RWPE2 (cell line): ENCODE results near the gene KRTAP10-1.
A peak's percentile ranks its signal among the peaks of the same experiment; 100 is the strongest.

ENCODE experiments used
- ATAC-seq: fragments of 200-7000 bp; cut with Tn5 transposase; 3 replicates; pipeline ENCODE4 v1.9.1; 2021; ENCODE audit warnings: low read depth
- DNase-seq: peaks from one replicate; pipeline ENCODE4 v3.0.0-alpha.2; 2020; ENCODE audit warnings: low spot score
- H3K27ac ChIP-seq: fragments of 450-650 bp; 2 replicates; pipeline ENCODE4 v1.5.1; 2017; ENCODE audit warnings: mild to moderate bottlenecking; ENCODE audit not compliant: poor library complexity, severe bottlenecking
- H3K27me3 ChIP-seq: fragments of 250-450 bp; sonication (Bioruptor Pico); 2 replicates; pipeline ENCODE4 v1.5.1; 2021; ENCODE audit warnings: mild to moderate bottlenecking, moderate library complexity; ENCODE audit not compliant: insufficient read depth, poor library complexity, severe bottlenecking
- H3K36me3 ChIP-seq: fragments of 250-450 bp; sonication (Bioruptor Pico); 2 replicates; pipeline ENCODE4 v1.5.1; 2020; ENCODE audit warnings: low read depth, mild to moderate bottlenecking, moderate library complexity
- H3K4me1 ChIP-seq: fragments of 250-450 bp; sonication (Bioruptor Pico); 2 replicates; pipeline ENCODE4 v1.5.1; 2021; ENCODE audit warnings: mild to moderate bottlenecking, moderate library complexity; ENCODE audit not compliant: insufficient read depth, poor library complexity, severe bottlenecking
- H3K4me3 ChIP-seq: fragments of 250-450 bp; sonication (Bioruptor Pico); 2 replicates; pipeline ENCODE4 v1.5.1; 2021; ENCODE audit warnings: mild to moderate bottlenecking, moderate library complexity; ENCODE audit not compliant: severe bottlenecking
- H3K9me3 ChIP-seq: fragments of 250-450 bp; sonication (Bioruptor Pico); 2 replicates; pipeline ENCODE4 v1.5.1; 2021; ENCODE audit warnings: mild to moderate bottlenecking, moderate library complexity; ENCODE audit not compliant: severe bottlenecking
- CTCF ChIP-seq: fragments of 450-650 bp; IDR thresholded peaks from one replicate; pipeline ENCODE4 v1.5.1; 2017; ENCODE audit warnings: mild to moderate bottlenecking, moderate library complexity; ENCODE audit not compliant: poor library complexity, severe bottlenecking

The KRTAP10-1 gene

DNA sequence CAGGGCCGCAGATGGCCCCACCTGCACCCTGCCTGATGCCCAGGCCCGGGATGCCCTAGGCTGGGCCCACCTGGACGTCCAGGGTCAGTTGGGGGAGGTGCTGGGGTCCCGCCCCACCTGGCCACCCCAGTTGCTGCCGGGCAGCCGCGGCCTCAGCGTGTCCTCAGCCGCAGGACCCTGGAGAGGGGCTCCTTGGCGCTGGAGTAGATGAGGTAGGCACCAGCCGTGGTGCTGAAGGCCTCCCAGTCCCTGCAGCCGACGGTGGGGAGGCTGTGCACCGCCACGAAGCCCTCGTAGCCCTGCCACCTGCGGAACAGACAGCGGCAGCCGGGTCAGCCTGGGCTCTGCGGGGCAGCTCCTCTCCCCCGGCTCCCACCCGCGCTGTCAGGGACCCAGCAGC lies 40.4 kb downstream of the KRTAP10-1 start:
- H3K9me3 ChIP-seq, result no peaks in the 10 kb centered on the region
- TF ChIP-seq CTCF, result no peak
- peaks cover 9% of the 10 kb centered on the region for H3K27me3 ChIP-seq
- ATAC-seq, result no peak
- H3K27ac ChIP-seq, result no peak overlapping the region
- H3K36me3 ChIP-seq, result no peaks in the 10 kb centered on the region
- no peak for DNase-seq
- H3K4me1 ChIP-seq, result no peaks in the 10 kb centered on the region
- H3K4me3 ChIP-seq, result no peak overlapping the region

GRCh38 chr21:44499211-44499560 lies 40.8 kb downstream of the KRTAP10-1 start:
- ATAC-seq, result no peak
- H3K4me3 ChIP-seq, result no peak overlapping the region
- DNase-seq, result peak; percentile 16
- H3K4me1 ChIP-seq, result no peaks in the 10 kb centered on the region
- H3K9me3 ChIP-seq, result no peaks in the 10 kb centered on the region
- no peak for TF ChIP-seq CTCF
- H3K27ac ChIP-seq, result no peak overlapping the region
- no peaks in the 10 kb centered on the region for H3K36me3 ChIP-seq
- peaks cover 9% of the 10 kb centered on the region for H3K27me3 ChIP-seq

DNA sequence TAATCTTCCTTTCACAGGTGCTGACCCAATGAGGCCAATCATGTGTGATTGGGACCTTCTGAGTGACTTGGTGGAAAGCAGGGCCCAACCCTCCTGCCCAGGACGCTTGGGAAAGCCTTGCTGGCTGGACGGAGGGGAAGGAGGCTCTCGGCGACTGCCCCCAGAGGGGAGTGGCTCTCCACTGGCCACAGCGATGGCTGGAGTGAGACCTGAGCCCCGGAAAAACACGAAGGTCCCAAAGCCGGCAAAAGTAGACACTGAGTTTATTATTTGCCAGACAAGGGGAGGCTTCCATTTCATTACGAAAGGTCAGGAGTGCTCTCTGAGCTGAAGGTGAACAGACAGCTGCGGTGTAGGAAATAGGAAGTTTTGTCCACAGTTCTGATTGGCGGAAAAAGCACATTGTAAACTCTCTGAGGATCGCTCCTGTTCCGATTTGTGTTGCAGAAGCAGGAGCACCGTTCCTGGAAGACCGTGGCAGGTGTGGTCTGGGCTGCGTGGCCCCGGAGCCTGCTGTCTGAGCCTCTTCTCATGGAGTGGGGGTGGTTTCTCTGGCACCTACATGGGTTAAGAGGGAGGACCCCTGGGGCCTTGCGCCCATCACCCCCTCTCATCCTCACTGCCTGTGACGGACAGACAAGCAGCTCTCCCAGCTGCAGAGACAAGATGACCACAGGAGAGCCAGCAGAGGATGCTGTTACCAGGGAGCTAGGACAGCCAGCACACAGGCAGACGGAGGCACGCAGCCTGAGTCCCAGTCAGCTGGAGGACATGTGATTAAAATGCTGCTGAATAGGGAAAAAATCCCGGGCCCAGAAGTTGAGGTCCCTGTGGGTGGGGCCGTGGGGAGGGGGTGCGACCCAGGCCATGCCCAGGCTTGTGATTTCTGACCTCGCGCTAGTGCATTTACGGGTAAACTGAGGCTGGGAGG lies 41.5 kb downstream of the KRTAP10-1 start:
- H3K4me3 ChIP-seq, result no peak overlapping the region
- no peaks in the 10 kb centered on the region for H3K36me3 ChIP-seq
- no peak for TF ChIP-seq CTCF
- DNase-seq (peak; percentile 33), ATAC-seq (no peak)
- H3K27ac ChIP-seq, result no peak overlapping the region
- no peaks in the 10 kb centered on the region for H3K9me3 ChIP-seq
- H3K27me3 ChIP-seq, result peaks cover 9% of the 10 kb centered on the region
- H3K4me1 ChIP-seq, result no peaks in the 10 kb centered on the region

DNA sequence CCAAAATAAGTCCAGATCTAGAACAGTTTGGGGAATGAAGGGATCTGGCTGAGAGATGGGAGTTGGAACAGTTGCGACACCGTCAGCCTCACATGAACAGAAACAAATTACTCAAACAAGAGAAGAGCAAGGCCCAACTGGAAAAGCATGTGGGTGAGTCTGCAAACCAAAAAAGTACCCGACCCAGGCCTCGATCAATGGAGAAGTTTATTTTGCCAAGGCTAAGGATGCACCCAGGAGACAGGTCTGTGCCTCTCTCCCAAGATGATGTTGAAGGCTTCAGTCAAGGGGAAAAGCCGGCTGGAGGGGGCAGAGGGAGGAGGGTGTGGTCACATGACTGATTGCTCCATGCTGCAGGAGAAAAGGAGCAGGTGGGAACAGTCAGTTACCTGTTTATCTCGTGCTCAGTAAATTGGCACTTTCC lies 42.3 kb downstream of the KRTAP10-1 start:
- H3K36me3 ChIP-seq, result no peaks in the 10 kb centered on the region
- ATAC-seq, result no peak
- TF ChIP-seq CTCF, result no peak
- no peak overlapping the region for H3K4me3 ChIP-seq
- H3K27ac ChIP-seq, result no peak overlapping the region
- peaks cover 9% of the 10 kb centered on the region for H3K27me3 ChIP-seq
- peaks cover 8% of the 10 kb centered on the region for H3K9me3 ChIP-seq
- no peaks in the 10 kb centered on the region for H3K4me1 ChIP-seq
- DNase-seq, result no peak
